Neural cell (in vitro differentiated cells): ENCODE measurements around the gene POLDIP3.

Experiments
- CTCF ChIP-seq: fragments of 450-650 bp; IDR thresholded peaks from 2 replicates; pipeline ENCODE4 v1.5.1; 2014; ENCODE audit warnings: antibody characterized with exemption, mild to moderate bottlenecking, moderate library complexity; ENCODE audit not compliant: poor library complexity, severe bottlenecking
- EP300 ChIP-seq: fragments of 450-650 bp; conservative IDR thresholded peaks from 2 replicates; pipeline ENCODE4 v1.6.1; 2014; ENCODE audit warnings: antibody characterized with exemption, mild to moderate bottlenecking, moderate library complexity; ENCODE audit not compliant: poor library complexity, severe bottlenecking
- POLR2AphosphoS5 ChIP-seq: IDR thresholded peaks from 2 replicates; pipeline ENCODE4 v1.6.1; 2012

GRCh38 chr22:42564699-42565098, 50.0 kb downstream of the POLDIP3 start:
- TF ChIP-seq CTCF: no peak
- no peak for TF ChIP-seq POLR2AphosphoS5
- no peak for TF ChIP-seq EP300
